Spleen (tissue), 7 donors: ENCODE results near the gene TSPYL4.

Experiments used
- CTCF ChIP-seq, 11 experiments: fragments of 200-600 bp in 7 of 11; fragments of 450-650 bp in 4 of 11; sonication (generic) in 4 of 11; IDR thresholded peaks in 8 of 11; conservative IDR thresholded peaks in 3 of 11; 1 replicate in 7 of 11; 2 replicates in 4 of 11; pipeline versions ENCODE4 v1.4.0 to v1.8.0; 2016 to 2021; ENCODE audit warnings: antibody characterized with exemption in 11 of 11, inconsistent platforms in 4 of 11, mild to moderate bottlenecking in 1 of 11
- POLR2A ChIP-seq, 3 donors: fragments of 450-650 bp; IDR thresholded peaks; one replicate each; pipeline ENCODE4 v1.5.1; 2017; ENCODE audit warnings: antibody characterized with exemption in 3 of 3, mild to moderate bottlenecking in 1 of 3
- POLR2AphosphoS5 ChIP-seq, 3 donors: sonication (generic); formaldehyde crosslinking; IDR thresholded peaks; one replicate each; pipeline ENCODE4 v1.5.1; 2017; ENCODE audit warnings: antibody characterized with exemption in 3 of 3
- donor health status: DM: no; HTN: no; CAD: no; lungs with moderate emphysema.
- donor health status: DM: no; HTN: no; CAD: no.
- donor health status: DM: no; HTN: no; CAD: no.

GRCh38 chr6:116255246-116255800 is 1.4 kb upstream of the TSPYL4 start:
- TF ChIP-seq CTCF (IDR thresholded peaks at IDR 0.05 in 8 of 11, conservative IDR thresholded peaks at IDR 0.05 in 3 of 11) = no peak
- TF ChIP-seq POLR2AphosphoS5 (IDR thresholded peaks at IDR 0.05) = no peak
- TF ChIP-seq POLR2A (IDR thresholded peaks at IDR 0.05) = no peak
